Subcutaneous abdominal adipose tissue (tissue), 5 donors: Measurements from ENCODE around the gene GRM8.

Experiments used
- H3K27ac ChIP-seq: one replicate; pipeline ENCODE4 v1.7.0; 2013; ENCODE audit warnings: low read depth, mild to moderate bottlenecking, inconsistent platforms, low read length, moderate library complexity
- H3K27me3 ChIP-seq, 5 donors: one replicate each; pipeline ENCODE4 v1.7.0; 2013; ENCODE audit warnings: low read length in 5 of 5, inconsistent platforms in 1 of 5; ENCODE audit not compliant: control insufficient read depth in 5 of 5, insufficient read depth in 4 of 5
- H3K36me3 ChIP-seq, 5 donors: one replicate each; pipeline ENCODE4 v1.7.0; 2013; ENCODE audit warnings: low read length in 5 of 5; ENCODE audit not compliant: control insufficient read depth in 5 of 5, insufficient read depth in 5 of 5
- H3K4me1 ChIP-seq, 5 donors: one replicate each; pipeline ENCODE4 v1.7.0; 2013; ENCODE audit warnings: low read length in 5 of 5, mild to moderate bottlenecking in 3 of 5, moderate library complexity in 1 of 5; ENCODE audit not compliant: control insufficient read depth in 5 of 5, insufficient read depth in 5 of 5
- H3K4me3 ChIP-seq, 5 donors: one replicate each; pipeline ENCODE4 v1.7.0; 2013; ENCODE audit warnings: low read length in 5 of 5, low read depth in 1 of 5
- H3K9ac ChIP-seq, 5 donors: one replicate each; pipeline ENCODE4 v1.7.0; 2013; ENCODE audit warnings: low read length in 5 of 5, mild to moderate bottlenecking in 4 of 5, moderate library complexity in 3 of 5
- H3K9me3 ChIP-seq, 5 donors: one replicate each; pipeline ENCODE4 v1.7.0; 2013; ENCODE audit warnings: low read length in 5 of 5; ENCODE audit not compliant: control insufficient read depth in 5 of 5
- donor health status: healthy.
- donor health status: healthy.
- donor health status: healthy.
- donor health status: healthy.
- donor health status: healthy.

GRM8 gene

GRCh38 chr7:126453104-126453503, 799.6 kb downstream of the GRM8 start:
- no peaks in the 10 kb centered on the region for H3K4me1 ChIP-seq
- no peaks in the 10 kb centered on the region for H3K27me3 ChIP-seq
- H3K4me3 ChIP-seq: no peak overlapping the region
- no peak overlapping the region for H3K9ac ChIP-seq
- no peaks in the 10 kb centered on the region for H3K36me3 ChIP-seq
- no peaks in the 10 kb centered on the region for H3K9me3 ChIP-seq
- H3K27ac ChIP-seq: no peak overlapping the region

GRCh38 chr7:126450269-126450671, 802.5 kb downstream of the GRM8 start:
- no peaks in the 10 kb centered on the region for H3K27me3 ChIP-seq
- H3K4me3 ChIP-seq: no peak overlapping the region
- H3K9me3 ChIP-seq: no peaks in the 10 kb centered on the region
- H3K36me3 ChIP-seq: no peaks in the 10 kb centered on the region
- H3K27ac ChIP-seq: no peak overlapping the region
- no peaks in the 10 kb centered on the region for H3K4me1 ChIP-seq
- H3K9ac ChIP-seq: no peak overlapping the region

- Histone ChIP-seq H3K4me3 (no peak overlapping the region), H3K9ac (no peak overlapping the region), H3K27ac (no peak overlapping the region), H3K9me3 (no peaks in the 10 kb centered on the region), H3K36me3 (no peaks in the 10 kb centered on the region), H3K4me1 (no peaks in the 10 kb centered on the region), H3K27me3 (no peaks in the 10 kb centered on the region)
Measured at GRCh38 chr7:126449611-126450268, 803.0 kb downstream of the GRM8 start.

GRCh38 chr7:126447984-126448383, 804.8 kb downstream of the GRM8 start:
- Histone ChIP-seq H3K4me3 (no peak overlapping the region), H3K27me3 (no peaks in the 10 kb centered on the region), H3K4me1 (no peaks in the 10 kb centered on the region), H3K9me3 (no peaks in the 10 kb centered on the region), H3K27ac (no peak overlapping the region), H3K9ac (no peak overlapping the region), H3K36me3 (no peaks in the 10 kb centered on the region)

- Histone ChIP-seq H3K4me1 (no peaks in the 10 kb centered on the region), H3K4me3 (no peak overlapping the region), H3K9me3 (no peaks in the 10 kb centered on the region), H3K9ac (no peak overlapping the region), H3K27me3 (no peaks in the 10 kb centered on the region), H3K27ac (no peak overlapping the region), H3K36me3 (no peaks in the 10 kb centered on the region)
Measured at GRCh38 chr7:126445991-126446390, 806.8 kb downstream of the GRM8 start.

GRCh38 chr7:126443951-126444350, 808.8 kb downstream of the GRM8 start:
- Histone ChIP-seq H3K4me1 (no peaks in the 10 kb centered on the region), H3K36me3 (no peaks in the 10 kb centered on the region), H3K27ac (no peak overlapping the region), H3K4me3 (no peak overlapping the region), H3K9me3 (no peaks in the 10 kb centered on the region), H3K27me3 (no peaks in the 10 kb centered on the region), H3K9ac (no peak overlapping the region)

- no peak overlapping the region for H3K27ac ChIP-seq
- H3K27me3 ChIP-seq: no peaks in the 10 kb centered on the region
- H3K4me1 ChIP-seq: no peaks in the 10 kb centered on the region
- H3K9me3 ChIP-seq: no peaks in the 10 kb centered on the region
- H3K36me3 ChIP-seq: no peaks in the 10 kb centered on the region
- no peak overlapping the region for H3K9ac ChIP-seq
- no peak overlapping the region for H3K4me3 ChIP-seq
Measured at GRCh38 chr7:126442908-126443307, 809.8 kb downstream of the GRM8 start.

- Histone ChIP-seq H3K27ac (no peak overlapping the region), H3K4me3 (no peak overlapping the region), H3K4me1 (no peaks in the 10 kb centered on the region), H3K9me3 (no peaks in the 10 kb centered on the region), H3K36me3 (no peaks in the 10 kb centered on the region), H3K27me3 (no peaks in the 10 kb centered on the region), H3K9ac (no peak overlapping the region)
Measured at GRCh38 chr7:126441745-126442144, 811.0 kb downstream of the GRM8 start.

- H3K36me3 ChIP-seq: no peaks in the 10 kb centered on the region
- H3K4me3 ChIP-seq: no peak overlapping the region
- H3K9me3 ChIP-seq: no peaks in the 10 kb centered on the region
- H3K27ac ChIP-seq: no peak overlapping the region
- H3K9ac ChIP-seq: no peak overlapping the region
- no peaks in the 10 kb centered on the region for H3K27me3 ChIP-seq
- no peaks in the 10 kb centered on the region for H3K4me1 ChIP-seq
Measured at GRCh38 chr7:126440542-126440941, 812.2 kb downstream of the GRM8 start.

GRCh38 chr7:126436213-126436868, 816.4 kb downstream of the GRM8 start:
- no peaks in the 10 kb centered on the region for H3K27me3 ChIP-seq
- no peaks in the 10 kb centered on the region for H3K4me1 ChIP-seq
- no peak overlapping the region for H3K27ac ChIP-seq
- H3K9me3 ChIP-seq: no peaks in the 10 kb centered on the region
- no peak overlapping the region for H3K4me3 ChIP-seq
- no peaks in the 10 kb centered on the region for H3K36me3 ChIP-seq
- H3K9ac ChIP-seq: no peak overlapping the region
